Neural progenitor cell (in vitro differentiated cells): ENCODE measurements around the gene C9orf153. TPM values are rescaled to one million over a fixed set of nuclear protein-coding genes. Genes with fewer than 3 reads are reported as not detected.
A peak's percentile ranks its signal among the peaks of the same experiment; 100 is the strongest.

ENCODE experiments used
- DNase-seq: peaks from one replicate; pipeline ENCODE4 v3.0.0-alpha.2; 2016; ENCODE audit warnings: low spot score
- H2AFZ ChIP-seq: fragments of 200-600 bp; sonication (generic); replicated peaks from 2 replicates; pipeline ENCODE4 v1.6.1; 2016; ENCODE audit warnings: antibody characterized with exemption
- H3F3A ChIP-seq: fragments of 200-600 bp; sonication (generic); 2 replicates; pipeline ENCODE4 v1.6.1; 2016; ENCODE audit warnings: antibody characterized with exemption, low read depth
- H3K27ac ChIP-seq: fragments of 200-600 bp; sonication (generic); 2 replicates; pipeline ENCODE4 v1.5.1; 2016; ENCODE audit warnings: mild to moderate bottlenecking
- H3K27me3 ChIP-seq: fragments of 200-600 bp; sonication (generic); 2 replicates; pipeline ENCODE4 v1.6.1; 2016; ENCODE audit warnings: mild to moderate bottlenecking, moderate library complexity
- H3K36me3 ChIP-seq: fragments of 200-600 bp; sonication (generic); 2 replicates; pipeline ENCODE4 v1.5.1; 2016
- H3K4me1 ChIP-seq: fragments of 200-600 bp; sonication (generic); 2 replicates; pipeline ENCODE4 v1.6.1; 2016; ENCODE audit warnings: mixed run types
- H3K4me2 ChIP-seq: fragments of 200-600 bp; sonication (generic); 2 replicates; pipeline ENCODE4 v1.6.1; 2016
- H3K4me3 ChIP-seq: fragments of 200-600 bp; sonication (generic); 2 replicates; pipeline ENCODE4 v1.5.1; 2016
- H3K79me2 ChIP-seq: fragments of 200-600 bp; sonication (generic); 2 replicates; pipeline ENCODE4 v1.6.1; 2016; ENCODE audit warnings: low read depth
- H3K9ac ChIP-seq: fragments of 200-600 bp; sonication (generic); 2 replicates; pipeline ENCODE4 v1.6.1; 2016
- H3K9me3 ChIP-seq: fragments of 200-600 bp; sonication (generic); 2 replicates; pipeline ENCODE4 v1.5.1; 2016; ENCODE audit warnings: low read depth
- H4K20me1 ChIP-seq: fragments of 200-600 bp; sonication (generic); 2 replicates; pipeline ENCODE4 v1.6.1; 2016; ENCODE audit warnings: low read depth
- H3K27ac Mint-ChIP-seq: 3 replicates; pipeline ENCODE4 v1.8.0; 2021; ENCODE audit warnings: mixed read lengths
- H3K27me3 Mint-ChIP-seq: 2 replicates; pipeline ENCODE4 v1.8.0; 2022; ENCODE audit warnings: low read depth, mild to moderate bottlenecking, inconsistent platforms, moderate library complexity, mixed read lengths; ENCODE audit not compliant: insufficient read depth
- H3K36me3 Mint-ChIP-seq: 3 replicates; pipeline ENCODE4 v1.8.0; 2021; ENCODE audit warnings: mixed read lengths
- H3K4me1 Mint-ChIP-seq: 3 replicates; pipeline ENCODE4 v1.8.0; 2021; ENCODE audit warnings: mixed read lengths
- H3K4me3 Mint-ChIP-seq: 3 replicates; pipeline ENCODE4 v1.8.0; 2021; ENCODE audit warnings: mild to moderate bottlenecking, moderate library complexity, mixed read lengths
- H3K9me3 Mint-ChIP-seq: 3 replicates; pipeline ENCODE4 v1.8.0; 2020; ENCODE audit warnings: mixed read lengths
- EZH2 ChIP-seq: fragments of 200-600 bp; sonication (generic); IDR thresholded peaks from 2 replicates; pipeline ENCODE4 v1.6.1; 2017; ENCODE audit warnings: antibody characterized with exemption, mild to moderate bottlenecking, moderate library complexity
- EZH2phosphoT487 ChIP-seq: fragments of 200-600 bp; sonication (generic); IDR thresholded peaks from 2 replicates; pipeline ENCODE4 v1.6.1; 2017; ENCODE audit warnings: antibody characterized with exemption
- total RNA-seq: library from RNA; depleted of rRNA; stranded (reverse); fragments of >200 nt; gene quantifications from 2 replicates; pipeline ENCODE4 v1.2.3, GENCODE V29; 2015; ENCODE audit warnings: low replicate concordance
- TF ChIP-seq, protein P1 (sequence below): fragments of 200-600 bp; sonication (generic); IDR thresholded peaks from 2 replicates; pipeline ENCODE4 v1.5.1; 2017; ENCODE audit warnings: antibody characterized with exemption, mild to moderate bottlenecking

The C9orf153 gene
- total RNA-seq, 1 donor from 2014 or later = not detected

DNA sequence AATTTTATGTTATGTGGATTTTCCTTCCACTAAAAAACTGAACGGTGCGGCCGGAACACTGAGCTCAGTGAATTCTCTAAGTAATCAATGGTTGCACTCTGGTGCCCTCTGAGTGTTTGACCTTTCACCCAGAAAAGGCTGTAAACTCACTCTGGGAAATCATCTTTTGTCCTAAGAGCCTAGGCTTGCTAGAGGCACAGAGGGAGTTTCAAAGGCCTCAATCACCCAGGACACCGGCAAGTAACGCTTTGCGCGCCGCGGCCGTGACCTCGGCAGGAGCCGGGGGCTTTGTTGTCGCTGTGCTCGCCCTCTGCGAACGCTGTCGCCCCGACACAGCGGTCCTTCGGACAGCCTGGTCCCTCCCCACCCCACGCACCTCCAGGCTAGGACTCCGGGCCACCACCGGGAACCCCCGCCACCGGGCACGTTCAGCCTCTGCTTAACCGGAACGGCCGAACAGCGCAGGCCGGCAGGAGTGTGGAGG, 22.2 kb upstream of the C9orf153 start:
- Histone ChIP-seq H3K4me2 (peak overlapping the region; percentile 93), H3K4me1 (peaks cover 13% of the 10 kb centered on the region), H3K36me3 (no peaks in the 10 kb centered on the region), H3K27me3 (peaks cover 10% of the 10 kb centered on the region), H2AFZ (peak overlapping the region; percentile 82), H3K9me3 (no peaks in the 10 kb centered on the region), H3K9ac (peak overlapping the region; percentile 52), H3K79me2 (peaks cover 44% of the 10 kb centered on the region), H3K27ac (peak overlapping the region; percentile 63), H3K4me3 (peak overlapping the region; percentile 70), H3F3A (peaks cover 20% of the 10 kb centered on the region), H4K20me1 (peaks cover 9% of the 10 kb centered on the region)
- Mint-ChIP-seq H3K36me3 (peaks cover 6% of the 10 kb centered on the region), H3K27me3 (peaks cover 5% of the 10 kb centered on the region), H3K27ac (peak overlapping the region; percentile 4), H3K9me3 (no peaks in the 10 kb centered on the region), H3K4me3 (peak overlapping the region; percentile 93), H3K4me1 (peaks cover 46% of the 10 kb centered on the region)
- DNase-seq = peak; percentile 68
- TF ChIP-seq, protein P1, sequence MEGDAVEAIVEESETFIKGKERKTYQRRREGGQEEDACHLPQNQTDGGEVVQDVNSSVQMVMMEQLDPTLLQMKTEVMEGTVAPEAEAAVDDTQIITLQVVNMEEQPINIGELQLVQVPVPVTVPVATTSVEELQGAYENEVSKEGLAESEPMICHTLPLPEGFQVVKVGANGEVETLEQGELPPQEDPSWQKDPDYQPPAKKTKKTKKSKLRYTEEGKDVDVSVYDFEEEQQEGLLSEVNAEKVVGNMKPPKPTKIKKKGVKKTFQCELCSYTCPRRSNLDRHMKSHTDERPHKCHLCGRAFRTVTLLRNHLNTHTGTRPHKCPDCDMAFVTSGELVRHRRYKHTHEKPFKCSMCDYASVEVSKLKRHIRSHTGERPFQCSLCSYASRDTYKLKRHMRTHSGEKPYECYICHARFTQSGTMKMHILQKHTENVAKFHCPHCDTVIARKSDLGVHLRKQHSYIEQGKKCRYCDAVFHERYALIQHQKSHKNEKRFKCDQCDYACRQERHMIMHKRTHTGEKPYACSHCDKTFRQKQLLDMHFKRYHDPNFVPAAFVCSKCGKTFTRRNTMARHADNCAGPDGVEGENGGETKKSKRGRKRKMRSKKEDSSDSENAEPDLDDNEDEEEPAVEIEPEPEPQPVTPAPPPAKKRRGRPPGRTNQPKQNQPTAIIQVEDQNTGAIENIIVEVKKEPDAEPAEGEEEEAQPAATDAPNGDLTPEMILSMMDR = no peak
- TF ChIP-seq EZH2 (no peak), EZH2phosphoT487 (no peak)

DNA sequence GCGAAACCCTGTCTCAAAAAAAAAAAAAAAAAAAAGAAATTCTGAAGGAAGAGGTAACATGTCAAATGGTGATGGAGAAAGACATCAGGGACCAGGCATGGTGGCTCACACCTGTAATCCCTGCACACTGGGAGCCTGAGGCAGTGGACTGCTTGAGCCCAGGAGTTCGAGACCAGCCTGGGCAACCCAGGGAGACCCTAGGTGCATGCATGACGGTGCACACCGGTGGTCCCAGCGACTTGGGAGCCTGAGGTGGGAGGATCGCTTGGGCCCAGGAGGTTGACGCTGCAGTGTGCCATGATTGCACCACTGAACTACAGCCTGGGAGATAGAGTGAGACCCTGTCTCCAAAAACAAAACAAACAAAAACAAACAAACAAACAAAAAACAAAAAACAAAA, 21.1 kb upstream of the C9orf153 start:
- Mint-ChIP-seq H3K9me3 (no peaks in the 10 kb centered on the region), H3K27me3 (peaks cover 5% of the 10 kb centered on the region), H3K4me3 (peak overlapping the region; percentile 93), H3K4me1 (peaks cover 40% of the 10 kb centered on the region), H3K27ac (no peak overlapping the region), H3K36me3 (peaks cover 6% of the 10 kb centered on the region)
- peaks cover 10% of the 10 kb centered on the region for H3K27me3 ChIP-seq
- H3K4me3 ChIP-seq = peak overlapping the region; percentile 70
- no peaks in the 10 kb centered on the region for H3K9me3 ChIP-seq
- DNase-seq = no peak
- no peaks in the 10 kb centered on the region for H3K36me3 ChIP-seq
- TF ChIP-seq EZH2phosphoT487 (no peak), EZH2 (no peak)
- TF ChIP-seq, protein P1 = no peak
- no peak overlapping the region for H2AFZ ChIP-seq
- H4K20me1 ChIP-seq = peaks cover 7% of the 10 kb centered on the region
- H3K27ac ChIP-seq = no peak overlapping the region
- H3K4me1 ChIP-seq = peaks cover 8% of the 10 kb centered on the region
- H3F3A ChIP-seq = peaks cover 20% of the 10 kb centered on the region
- peaks cover 44% of the 10 kb centered on the region for H3K79me2 ChIP-seq
- peak overlapping the region; percentile 93 for H3K4me2 ChIP-seq
- H3K9ac ChIP-seq = no peak overlapping the region

- H3K27me3 ChIP-seq = peaks cover 10% of the 10 kb centered on the region
- peaks cover 20% of the 10 kb centered on the region for H3F3A ChIP-seq
- no peak overlapping the region for H3K27ac Mint-ChIP-seq
- peaks cover 8% of the 10 kb centered on the region for H3K4me1 ChIP-seq
- H3K9me3 Mint-ChIP-seq = no peaks in the 10 kb centered on the region
- no peak overlapping the region for H3K4me2 ChIP-seq
- no peak overlapping the region for H3K4me3 ChIP-seq
- peaks cover 40% of the 10 kb centered on the region for H3K4me1 Mint-ChIP-seq
- peak overlapping the region; percentile 79 for H3K4me3 Mint-ChIP-seq
- TF ChIP-seq, protein P1 = no peak
- no peak for TF ChIP-seq EZH2phosphoT487
- no peak for TF ChIP-seq EZH2
- H3K79me2 ChIP-seq = peaks cover 49% of the 10 kb centered on the region
- DNase-seq = no peak
- no peaks in the 10 kb centered on the region for H3K36me3 ChIP-seq
- no peak overlapping the region for H3K9ac ChIP-seq
- H3K27ac ChIP-seq = no peak overlapping the region
- peaks cover 5% of the 10 kb centered on the region for H3K27me3 Mint-ChIP-seq
- H3K36me3 Mint-ChIP-seq = peaks cover 6% of the 10 kb centered on the region
- no peaks in the 10 kb centered on the region for H3K9me3 ChIP-seq
- peaks cover 12% of the 10 kb centered on the region for H4K20me1 ChIP-seq
- H2AFZ ChIP-seq = no peak overlapping the region
Measured at GRCh38 chr9:86279839-86280238, 20.4 kb upstream of the C9orf153 start.
